HCT116 (cell line): ENCODE measurements around the gene IMMP2L. TPM values are rescaled to one million over a fixed set of nuclear protein-coding genes. Genes with fewer than 3 reads are reported as not detected.

Source experiments
- ATAC-seq: fragments of 200-7000 bp; cut with Tn5 transposase; 2 replicates; pipeline ENCODE4 v1.9.1; 2020; ENCODE audit warnings: mild to moderate bottlenecking, moderate library complexity
- BruUV-seq: library from RNA; stranded (reverse); fragments of 400-500 nt; replicated peaks from 2 replicates; lab custom pipeline; 2021; lab: Mats Ljungman, UMichigan
- CTCF ChIA-PET: fragments of 300-600 bp; sonication (Branson Sonifier 250); formaldehyde crosslinking; loops from one replicate; lab custom pipeline; 2021; ENCODE audit warnings: antibody characterized with exemption; lab: Charles Lee
- POLR2A ChIA-PET: fragments of 300-600, 350-600 bp; sonication (Branson Sonifier 250); formaldehyde crosslinking; loops from one replicate; lab custom pipeline; 2021; ENCODE audit warnings: antibody characterized with exemption; lab: Charles Lee
- RAD21 ChIA-PET, 2 experiments: fragments of 300-600 bp; sonication (Branson Sonifier 250); formaldehyde crosslinking; loops; one replicate each; lab custom pipeline; 2023; ENCODE audit warnings: low total read pairs in 2 of 2; ENCODE audit not compliant: uncharacterized antibody in 2 of 2, unreplicated experiment in 2 of 2, low non-redundant PET in 1 of 2; lab: Charles Lee
- DNase-seq: peaks from one replicate; pipeline ENCODE4 v3.0.0-alpha.2; 2010; ENCODE audit warnings: low read depth, low spot score
- H2AFZ ChIP-seq: fragments of 200-600 bp; shearing (Covaris generic), sonication (generic); 2 replicates; pipeline ENCODE4 v1.6.1; 2017; ENCODE audit warnings: low read depth, mixed run types, mixed read lengths, antibody characterized with exemption, low read length; ENCODE audit not compliant: poor library complexity, severe bottlenecking
- H3K27ac ChIP-seq: 2 replicates; pipeline ENCODE4 v1.5.1; 2012; ENCODE audit warnings: low read depth, low read length
- H3K27me3 ChIP-seq: fragments of 200-600 bp; sonication (generic); 2 replicates; pipeline ENCODE4 v1.6.1; 2016; ENCODE audit warnings: mixed run types, low read length, mixed read lengths; ENCODE audit not compliant: insufficient read depth
- H3K36me3 ChIP-seq, 2 experiments: fragments of 200-500 bp in 1 of 2; fragments of 200-600 bp in 1 of 2; sonication (Bioruptor generic) in 1 of 2; sonication (generic) in 1 of 2; 2 replicates each; pipeline versions ENCODE4 v1.5.1 to v1.6.1; 2014 to 2016; ENCODE audit warnings: low read length in 2 of 2, inconsistent platforms in 1 of 2, mixed read lengths in 1 of 2, mixed run types in 1 of 2; ENCODE audit not compliant: insufficient read depth in 2 of 2, control insufficient read depth in 1 of 2
- H3K4me1 ChIP-seq, 2 experiments: fragments of 200-600 bp in 1 of 2; sonication (generic) in 1 of 2; 2 replicates each; pipeline versions ENCODE4 v1.5.1 to v1.6.1; 2012 to 2017; ENCODE audit warnings: low read length in 2 of 2, inconsistent platforms in 1 of 2, mild to moderate bottlenecking in 1 of 2, mixed read lengths in 1 of 2, mixed run types in 1 of 2, moderate library complexity in 1 of 2; ENCODE audit not compliant: insufficient read depth in 2 of 2, control insufficient read depth in 1 of 2
- H3K4me2 ChIP-seq: fragments of 200-600 bp; sonication (generic); 2 replicates; pipeline ENCODE4 v1.6.1; 2017; ENCODE audit warnings: mixed run types, low read length, mixed read lengths
- H3K4me3 ChIP-seq, 2 experiments: fragments of 200-600 bp in 1 of 2; sonication (generic) in 1 of 2; replicated peaks in 1 of 2; 2 replicates each; pipeline ENCODE4 v1.5.1; 2011 to 2016; ENCODE audit warnings: low read length in 2 of 2, control low read depth in 1 of 2, low read depth in 1 of 2, mild to moderate bottlenecking in 1 of 2, mixed read lengths in 1 of 2, mixed run types in 1 of 2
- H3K79me2 ChIP-seq: fragments of 200-600 bp; sonication (generic); 2 replicates; pipeline ENCODE4 v1.6.1; 2017; ENCODE audit warnings: mild to moderate bottlenecking, mixed run types, low read length, moderate library complexity, mixed read lengths; ENCODE audit not compliant: insufficient read depth
- H3K9ac ChIP-seq: fragments of 200-600 bp; sonication (generic); 2 replicates; pipeline ENCODE4 v1.6.1; 2016; ENCODE audit warnings: low read length, mixed read lengths
- H3K9me2 ChIP-seq: fragments of 200-600 bp; sonication (generic), shearing (Covaris generic); 2 replicates; pipeline ENCODE4 v1.6.1; 2017; ENCODE audit warnings: mixed run types, mild to moderate bottlenecking, moderate library complexity; ENCODE audit not compliant: insufficient read depth
- H3K9me3 ChIP-seq, 2 experiments: fragments of 200-500 bp in 1 of 2; fragments of 200-600 bp in 1 of 2; sonication (Bioruptor generic) in 1 of 2; sonication (generic) in 1 of 2; 2 replicates each; pipeline ENCODE4 v1.6.1; 2014 to 2017; ENCODE audit warnings: low read length in 2 of 2, mixed read lengths in 2 of 2, inconsistent platforms in 1 of 2, low read depth in 1 of 2, mild to moderate bottlenecking in 1 of 2, mixed run types in 1 of 2, moderate library complexity in 1 of 2; ENCODE audit not compliant: control insufficient read depth in 1 of 2, insufficient read depth in 1 of 2
- H4K20me1 ChIP-seq: fragments of 200-600 bp; sonication (generic), shearing (Covaris generic); 2 replicates; pipeline ENCODE4 v1.6.1; 2017; ENCODE audit warnings: mixed run types, mild to moderate bottlenecking, moderate library complexity; ENCODE audit not compliant: insufficient read depth
- ATF3 ChIP-seq: IDR thresholded peaks from 2 replicates; pipeline ENCODE4 v1.6.1; 2012
- EZH2 ChIP-seq: fragments of 200-600 bp; sonication (generic); IDR thresholded peaks from 2 replicates; pipeline ENCODE4 v1.6.1; 2017; ENCODE audit warnings: antibody characterized with exemption, mixed run types
- FOSL1 ChIP-seq: IDR thresholded peaks from 2 replicates; pipeline ENCODE4 v1.6.1; 2012; ENCODE audit warnings: low read depth
- POLR2A ChIP-seq: IDR thresholded peaks from 2 replicates; pipeline ENCODE4 v1.7.0; 2011; ENCODE audit warnings: borderline replicate concordance; ENCODE audit not compliant: insufficient read depth, insufficient read length; ENCODE audit errors: extremely low read depth
- RAD21 ChIP-seq: IDR thresholded peaks from 2 replicates; pipeline ENCODE4 v1.6.1; 2012; ENCODE audit warnings: low read depth, mild to moderate bottlenecking
- SRF ChIP-seq: IDR thresholded peaks from 2 replicates; pipeline ENCODE4 v1.6.1; 2012; ENCODE audit warnings: low read depth
- TCF7L2 ChIP-seq: IDR thresholded peaks from 2 replicates; pipeline ENCODE4 v1.7.0; 2011; ENCODE audit warnings: borderline replicate concordance, inconsistent platforms; ENCODE audit not compliant: insufficient read depth, insufficient read length; ENCODE audit errors: extremely low read depth
- intact Hi-C: fragments of 100-400 bp; cut with micrococcal nuclease; formaldehyde crosslinking; loops from 2 replicates; pipeline ENCODE4 v1.10.0; 2022
- total RNA-seq: library from RNA; stranded (reverse); gene quantifications from one replicate; pipeline ENCODE4 v1.2.1, GENCODE V29; 2021; ENCODE audit not compliant: unreplicated experiment

Gene IMMP2L
- total RNA-seq, 1 experiment from 2014 or later: 21.1 TPM

GRCh38 chr7:111103678-111104274 is 458.5 kb downstream of the IMMP2L start:
- H3K9ac ChIP-seq: no peak overlapping the region
- no peaks in the 10 kb centered on the region for H3K79me2 ChIP-seq
- no peaks in the 10 kb centered on the region for H3K4me1 ChIP-seq
- no peaks in the 10 kb centered on the region for H3K27me3 ChIP-seq
- ATAC-seq: no peak
- CTCF ChIA-PET: no interaction called here
- H3K36me3 ChIP-seq: no peaks in the 10 kb centered on the region
- RAD21 ChIA-PET: no interaction called here
- no peaks in the 10 kb centered on the region for H4K20me1 ChIP-seq
- no peak for TF ChIP-seq ATF3
- no peak for TF ChIP-seq RAD21
- TF ChIP-seq FOSL1: no peak
- TF ChIP-seq SRF: no peak
- TF ChIP-seq, all 23 proteins: peak for 0
- BruUV-seq: no TSS peak
- POLR2A ChIA-PET: no interaction called here
- no peaks in the 10 kb centered on the region for H3K9me2 ChIP-seq
- H3K27ac ChIP-seq: no peak overlapping the region
- H3K9me3 ChIP-seq: no peaks in the 10 kb centered on the region
- no peak for DNase-seq
- H3K4me2 ChIP-seq: no peak overlapping the region
- intact Hi-C loops: no loop called here
- H2AFZ ChIP-seq: no peak overlapping the region
- no peak overlapping the region for H3K4me3 ChIP-seq

- no peaks in the 10 kb centered on the region for H3K27me3 ChIP-seq
- BruUV-seq: no TSS peak
These were observed 459.2 kb downstream of the IMMP2L start for GRCh38 chr7:111103136-111103535.

More at GRCh38 chr7:111103136-111103535, 459.2 kb downstream of the IMMP2L start:
- intact Hi-C loops: no loop called here
- H3K36me3 ChIP-seq: no peaks in the 10 kb centered on the region
- H3K4me2 ChIP-seq: no peak overlapping the region
- no peak overlapping the region for H3K9ac ChIP-seq
- POLR2A ChIA-PET: no interaction called here
- no peak overlapping the region for H2AFZ ChIP-seq
- no peak overlapping the region for H3K4me3 ChIP-seq
- no peak for ATAC-seq
- no peak for TF ChIP-seq EZH2
- TF ChIP-seq ATF3: no peak
- TF ChIP-seq TCF7L2: no peak
- no peak for TF ChIP-seq POLR2A
- no peaks in the 10 kb centered on the region for H3K4me1 ChIP-seq
- CTCF ChIA-PET: no interaction called here
- H3K79me2 ChIP-seq: no peaks in the 10 kb centered on the region
- no peaks in the 10 kb centered on the region for H3K9me2 ChIP-seq
- H3K27ac ChIP-seq: no peak overlapping the region
- RAD21 ChIA-PET: no interaction called here
- no peaks in the 10 kb centered on the region for H3K9me3 ChIP-seq
- no peak for DNase-seq
- no peaks in the 10 kb centered on the region for H4K20me1 ChIP-seq
